Fibroblast of pulmonary artery (primary cell): Measurements from ENCODE around the gene GPR22.

Source experiments
- DNase-seq: peaks from one replicate; pipeline ENCODE4 v3.0.0-alpha.2; 2010; ENCODE audit warnings: low read depth
- H3K4me3 ChIP-seq: replicated peaks from 2 replicates; pipeline ENCODE4 v1.5.1; 2011; ENCODE audit warnings: low read depth, mild to moderate bottlenecking, control low read depth, low read length, moderate library complexity
- CTCF ChIP-seq: IDR thresholded peaks from 2 replicates; pipeline ENCODE4 v1.5.1; 2011; ENCODE audit warnings: mild to moderate bottlenecking, control low read depth, low read length, inconsistent platforms; ENCODE audit errors: missing control alignments

The GPR22 gene

GRCh38 chr7:107463139-107464078 is 6.4 kb upstream of the GPR22 start:
- peak; percentile 94 for TF ChIP-seq CTCF
- peak; percentile 85 for DNase-seq
- H3K4me3 ChIP-seq, result no peak overlapping the region

- no peak overlapping the region for H3K4me3 ChIP-seq
- no peak for DNase-seq
- no peak for TF ChIP-seq CTCF
Measured at GRCh38 chr7:107464666-107465226, 5.1 kb upstream of the GPR22 start.

GRCh38 chr7:107467972-107468371 is 1.9 kb upstream of the GPR22 start:
- no peak for TF ChIP-seq CTCF

GRCh38 chr7:107468824-107469223 is 1.0 kb upstream of the GPR22 start:
- TF ChIP-seq CTCF, result no peak
- no peak overlapping the region for H3K4me3 ChIP-seq
- no peak for DNase-seq

More at GRCh38 chr7:107467972-107468371, 1.9 kb upstream of the GPR22 start:
- no peak for DNase-seq
- H3K4me3 ChIP-seq, result no peak overlapping the region

- no peak overlapping the region for H3K4me3 ChIP-seq
- TF ChIP-seq CTCF, result no peak
- no peak for DNase-seq
Measured at GRCh38 chr7:107471292-107472070, 1.6 kb downstream of the GPR22 start.

DNA sequence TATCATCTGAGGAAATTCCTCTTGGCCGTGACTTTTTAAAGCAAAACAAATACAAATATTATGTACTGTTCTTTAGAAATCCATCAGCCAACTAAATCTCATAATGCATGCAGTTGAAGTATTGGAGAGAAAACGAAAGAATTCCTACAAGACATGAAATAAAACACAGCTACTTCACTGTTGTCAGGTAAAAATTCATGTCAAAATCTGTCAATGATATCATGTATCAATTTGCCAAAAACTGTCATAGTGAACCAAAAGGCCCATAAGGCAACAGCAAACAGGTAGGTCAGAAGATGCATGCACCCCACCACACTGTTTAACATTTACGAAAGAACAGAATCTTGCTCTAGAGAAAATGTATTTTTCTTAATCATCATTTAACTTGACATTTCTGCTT is 2.3 kb downstream of the GPR22 start:
- no peak for TF ChIP-seq CTCF
- no peak overlapping the region for H3K4me3 ChIP-seq
- DNase-seq, result no peak
